Effector CD8-positive, alpha-beta T cell (primary cell): Measurements from ENCODE around the gene NCAM1.
"Not testable (repeated sequence)": the region's sequence is repeated elsewhere in the genome, so short reads cannot be mapped to it uniquely, and the experiment has no call there.

ENCODE experiments used
- DNase-seq: peaks from one replicate; lab custom pipeline; 2025; lab: John Stamatoyannopoulos, UW

The NCAM1 gene

DNA sequence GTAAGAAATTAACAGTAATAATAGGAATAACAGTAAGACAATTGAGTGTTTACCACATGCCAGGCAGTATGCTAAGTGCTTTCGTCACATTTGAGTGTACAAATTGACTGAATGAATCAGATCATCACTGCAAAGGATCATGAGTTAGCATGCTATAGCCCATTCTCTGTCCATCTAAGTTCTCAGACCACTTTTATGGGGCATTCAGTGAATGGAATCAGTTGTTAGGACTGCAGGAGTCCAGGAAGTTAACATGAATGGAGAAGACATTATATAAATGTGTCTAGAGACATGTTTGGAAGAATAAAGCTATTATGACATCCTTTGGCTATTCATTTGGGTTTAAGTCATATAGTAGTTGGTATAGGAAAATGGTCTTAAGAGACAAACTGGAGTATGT lies 59.9 kb downstream of the NCAM1 start:
- no peak for DNase-seq

DNA sequence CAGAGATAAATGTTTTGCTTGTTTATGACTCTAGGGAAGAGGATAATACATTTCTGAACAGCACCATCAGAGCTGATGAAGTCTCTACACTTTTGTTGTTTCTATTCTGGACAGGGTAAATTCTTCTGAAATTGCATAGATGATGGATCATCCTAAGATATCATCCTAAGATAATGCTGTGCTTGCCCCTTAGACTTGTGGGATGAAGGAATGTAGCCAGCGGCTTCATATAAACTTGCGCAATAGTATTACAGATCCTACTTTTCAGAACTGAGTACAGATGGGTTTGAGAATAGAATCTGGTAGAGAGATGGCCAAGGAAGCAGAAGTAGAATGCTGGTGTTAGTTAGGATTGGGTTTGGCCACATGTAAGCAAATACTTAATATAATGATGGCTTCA lies 61.0 kb downstream of the NCAM1 start:
- DNase-seq: no peak

DNA sequence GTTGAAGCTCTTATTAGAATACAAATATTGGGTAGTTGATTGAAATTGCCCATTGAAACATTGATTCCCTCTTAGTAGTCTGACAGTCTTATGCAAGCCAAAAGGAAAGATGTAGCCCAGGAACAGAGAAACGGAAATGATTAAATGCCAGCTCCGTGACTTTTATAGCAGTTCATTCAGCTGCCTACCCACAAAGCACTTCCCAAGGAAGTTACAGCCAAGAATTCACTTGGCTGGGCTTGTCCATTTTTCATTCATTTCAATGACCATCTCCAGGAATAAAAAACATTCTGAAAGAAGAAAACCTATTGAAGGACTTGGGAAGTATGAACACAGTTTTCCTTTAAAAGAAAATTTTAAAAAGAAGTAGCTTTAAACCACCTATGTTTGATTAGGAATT lies 62.0 kb downstream of the NCAM1 start:
- DNase-seq: no peak

DNA sequence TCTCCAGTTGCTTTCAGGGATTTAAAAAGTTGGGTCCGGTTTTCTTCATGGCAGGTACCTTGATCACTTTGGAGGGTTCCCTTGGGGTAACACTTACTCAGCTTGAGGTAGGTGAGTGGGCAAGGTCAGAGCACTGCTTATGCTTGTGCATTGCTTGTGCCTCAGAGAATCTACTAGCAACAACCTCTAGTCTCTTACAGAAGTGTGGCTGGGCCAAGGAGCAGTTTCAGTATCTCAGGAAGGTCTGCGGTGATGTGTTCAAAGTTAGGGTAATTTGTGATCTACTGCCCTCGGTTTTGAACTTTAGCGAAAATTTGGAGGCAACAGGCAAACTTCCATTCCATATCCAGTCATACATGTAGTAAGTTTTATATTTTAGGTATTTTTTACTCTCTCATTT lies 62.8 kb downstream of the NCAM1 start:
- DNase-seq: no peak

DNA sequence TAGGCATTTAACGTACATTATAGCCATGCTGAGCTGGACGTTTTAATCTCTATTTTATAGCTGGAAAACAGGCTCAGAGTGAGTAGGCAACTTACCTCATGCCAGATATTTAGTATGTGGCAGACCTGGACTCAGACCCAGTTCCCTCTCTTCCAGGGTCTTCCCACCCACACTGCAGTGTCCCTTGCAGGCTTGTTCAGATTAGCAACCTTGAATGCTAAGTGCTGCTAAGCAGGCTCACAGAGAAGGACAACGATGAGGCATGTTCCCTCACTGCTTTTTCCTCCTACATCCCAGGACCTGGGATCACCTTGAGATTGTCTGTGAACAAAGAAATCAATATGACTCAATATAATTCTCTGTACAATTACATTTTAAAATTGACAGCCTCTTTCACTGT lies 65.6 kb downstream of the NCAM1 start:
- DNase-seq: no peak

DNA sequence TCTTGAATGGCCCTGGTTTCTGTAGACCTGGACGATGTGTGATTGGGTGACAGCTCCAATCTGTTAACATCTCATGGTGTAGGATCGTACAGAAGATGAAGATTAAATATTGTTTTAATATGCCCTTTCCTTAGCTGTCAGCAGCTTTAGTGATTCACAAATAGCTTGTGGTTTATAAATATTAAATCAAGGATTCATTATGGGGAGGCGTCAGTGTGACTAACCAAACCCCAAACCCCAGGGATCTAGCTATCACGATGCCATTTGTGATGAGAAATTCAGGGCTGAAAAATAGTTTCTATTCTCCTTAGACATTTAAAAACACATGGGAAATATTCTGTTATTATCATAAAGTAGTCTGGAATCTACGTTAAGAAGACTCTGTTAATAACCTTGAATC lies 73.4 kb downstream of the NCAM1 start:
- no peak for DNase-seq

DNA sequence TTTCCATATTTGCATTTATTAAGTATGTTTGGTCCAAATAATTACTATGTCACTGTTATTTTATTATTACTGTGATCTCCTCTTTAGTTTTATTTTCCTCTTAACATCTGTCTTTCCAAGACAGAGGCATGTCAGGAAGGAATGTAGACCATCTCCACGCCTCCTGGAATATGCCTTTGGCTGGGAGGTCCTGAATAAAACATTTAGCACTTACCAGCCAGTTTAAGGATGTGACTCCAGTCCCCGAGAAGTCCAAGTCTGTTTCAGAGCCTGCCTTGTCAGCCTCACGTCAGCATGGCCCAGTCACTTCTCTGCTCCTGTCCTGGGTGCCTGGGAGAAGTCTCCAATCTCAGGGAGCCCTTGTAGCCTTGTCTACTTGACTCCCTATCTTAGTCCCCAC lies 74.5 kb downstream of the NCAM1 start:
- no peak for DNase-seq

DNA sequence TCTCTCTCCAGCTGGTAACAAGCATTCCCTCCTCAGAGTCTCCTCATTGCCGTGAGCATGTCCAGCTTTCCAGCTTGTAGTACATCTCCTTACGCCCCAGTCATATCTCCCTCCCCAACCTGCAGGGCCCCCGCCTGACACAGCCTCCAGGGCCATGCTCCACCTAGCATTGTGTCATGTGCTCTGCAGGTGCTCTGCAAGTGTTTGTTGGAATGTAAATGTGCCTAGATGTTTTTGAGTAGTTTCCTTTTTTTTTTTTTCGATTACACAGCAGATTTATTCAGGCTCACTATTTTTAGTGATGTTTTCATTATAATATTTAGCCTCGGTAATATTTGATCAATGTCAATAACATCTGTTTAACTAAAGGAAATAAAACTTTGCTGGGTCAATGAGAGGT lies 82.5 kb downstream of the NCAM1 start:
- no peak for DNase-seq

DNA sequence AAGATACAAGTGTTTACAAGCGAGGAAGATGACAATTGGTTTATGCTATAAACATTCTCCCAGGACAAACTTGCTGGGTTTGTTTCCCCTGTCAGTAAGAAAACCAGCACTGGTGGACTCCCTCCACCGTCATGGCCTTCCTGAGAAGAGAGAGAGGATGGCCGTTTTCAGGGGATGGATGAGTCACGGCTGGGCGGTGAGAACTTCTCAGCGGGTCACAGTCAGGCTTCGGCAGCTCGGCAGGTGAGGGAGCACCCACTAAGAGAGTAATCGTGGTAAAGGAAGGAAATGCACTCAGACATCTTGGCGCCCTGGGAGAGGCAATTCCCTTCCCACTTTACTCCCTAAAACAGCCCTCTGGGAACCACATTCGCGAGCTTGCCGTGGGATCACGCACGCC lies 83.9 kb downstream of the NCAM1 start:
- DNase-seq: no peak

DNA sequence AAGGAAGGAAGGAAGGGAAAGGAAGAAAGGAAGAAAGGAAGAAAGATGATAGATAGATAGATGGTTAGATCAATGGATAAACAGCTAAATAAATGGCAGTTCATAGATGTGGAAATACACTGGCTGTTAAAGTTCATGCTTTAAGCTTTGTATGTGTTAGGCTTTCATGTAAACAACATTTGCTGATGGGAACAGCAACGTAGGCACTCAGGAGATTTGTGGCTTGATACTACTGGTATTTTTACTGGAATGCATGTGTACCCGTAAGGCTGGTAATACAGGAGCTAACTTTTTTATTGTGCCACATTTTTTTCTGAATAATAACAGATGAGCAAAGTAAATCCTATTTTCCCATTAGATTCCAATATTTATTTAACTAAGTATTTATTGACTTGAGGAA lies 85.6 kb downstream of the NCAM1 start:
- DNase-seq: no peak

DNA sequence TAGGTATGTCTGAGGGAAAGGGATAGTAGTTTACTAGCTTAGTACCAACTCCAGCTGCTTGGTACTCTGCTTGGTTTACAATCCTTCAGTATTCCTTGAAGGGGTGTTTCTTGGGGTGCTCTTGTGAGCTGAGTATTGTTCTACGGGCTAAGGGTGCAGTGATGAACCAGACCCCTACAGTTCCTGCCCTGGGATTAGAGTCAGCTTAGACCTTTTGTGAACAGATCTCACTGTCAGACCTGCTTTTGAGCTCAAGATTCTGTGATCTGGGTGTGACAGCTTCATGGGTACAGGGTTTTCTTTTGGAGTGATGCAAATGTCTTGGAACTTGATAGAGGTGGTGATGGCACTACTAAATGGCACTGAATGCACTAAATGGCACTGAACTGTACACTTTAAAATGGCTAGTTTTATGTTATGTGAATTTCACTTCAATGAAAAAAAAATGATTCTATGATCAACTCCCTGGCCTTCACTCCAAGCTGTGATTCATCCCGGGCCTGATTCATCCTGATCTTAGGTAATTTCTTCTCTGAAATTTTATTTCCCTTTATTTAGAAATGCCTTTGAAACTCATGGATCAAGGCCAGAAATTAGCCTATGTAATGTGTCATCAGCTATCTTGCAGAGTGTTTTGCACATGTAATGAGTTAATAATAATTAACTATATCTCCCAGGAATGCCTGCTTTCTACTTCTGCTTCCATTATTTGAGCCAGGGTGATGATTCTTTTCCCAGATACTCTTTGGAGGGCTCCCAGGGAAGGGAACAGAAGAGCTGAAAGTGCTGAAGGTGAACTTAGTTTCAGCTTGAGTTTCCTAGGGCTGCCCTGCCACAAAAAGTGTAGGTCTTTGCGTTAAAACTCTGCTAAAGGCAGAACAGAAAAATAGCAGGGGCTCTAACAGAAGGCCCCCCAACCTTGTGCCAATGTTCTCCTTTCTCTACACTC lies 87.9 kb downstream of the NCAM1 start:
- no peak for DNase-seq

DNA sequence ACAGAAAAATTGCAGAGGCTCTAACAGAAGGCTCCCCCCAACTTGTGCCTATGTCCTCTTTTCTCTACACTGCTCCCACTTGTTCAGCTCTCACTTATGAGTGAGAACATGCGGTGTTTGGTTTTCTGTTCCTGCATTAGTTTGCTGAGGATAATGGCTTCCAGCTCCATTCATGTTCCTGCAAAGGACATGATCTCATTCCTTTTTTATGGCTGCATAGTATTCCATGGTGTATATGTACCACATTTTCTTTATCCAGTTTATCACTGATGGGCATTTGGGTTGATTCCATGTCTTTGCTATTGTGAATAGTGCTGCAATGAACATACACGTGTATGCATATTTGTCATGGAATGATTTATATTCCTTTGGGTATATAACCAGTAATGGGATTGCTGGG lies 91.8 kb downstream of the NCAM1 start:
- DNase-seq: not testable (repeated sequence)

DNA sequence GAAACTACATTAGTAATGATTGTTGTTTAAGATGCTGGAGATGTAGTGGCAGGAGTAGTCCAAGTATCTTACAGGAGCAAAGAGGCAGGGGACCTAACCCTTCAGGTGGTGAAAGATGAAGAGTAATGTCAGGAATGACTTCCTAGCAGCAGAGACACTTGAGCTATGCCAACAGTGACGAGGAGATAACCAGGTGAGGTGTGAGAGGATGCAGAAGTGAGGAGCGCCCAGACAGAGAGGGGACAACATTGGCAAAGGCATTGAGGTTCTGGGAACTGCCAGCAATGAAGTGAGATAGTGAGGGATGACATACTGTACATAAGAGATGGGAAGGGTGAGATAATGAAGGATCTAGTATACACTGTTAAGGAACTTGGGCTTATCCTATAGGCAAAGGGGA lies 95.8 kb downstream of the NCAM1 start:
- DNase-seq: no peak

DNA sequence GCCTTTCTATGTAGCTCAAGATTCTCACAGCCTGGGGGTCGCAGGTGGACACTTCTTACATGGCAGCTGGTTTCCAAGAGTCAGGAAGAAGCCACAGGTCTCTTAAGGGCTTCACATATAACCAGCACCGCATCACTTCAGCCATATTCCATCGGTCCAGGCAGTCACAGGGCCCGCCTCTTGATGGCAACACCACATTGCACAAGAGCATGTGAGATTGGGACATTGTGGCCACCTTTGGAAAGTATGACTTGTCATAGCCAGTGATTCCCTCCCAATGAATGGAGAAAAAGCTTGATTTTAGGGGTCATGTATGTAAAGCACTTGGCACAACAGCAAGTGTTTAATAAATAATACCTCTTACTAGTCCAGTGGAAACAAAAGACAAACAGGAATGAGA lies 98.3 kb downstream of the NCAM1 start:
- no peak for DNase-seq

DNA sequence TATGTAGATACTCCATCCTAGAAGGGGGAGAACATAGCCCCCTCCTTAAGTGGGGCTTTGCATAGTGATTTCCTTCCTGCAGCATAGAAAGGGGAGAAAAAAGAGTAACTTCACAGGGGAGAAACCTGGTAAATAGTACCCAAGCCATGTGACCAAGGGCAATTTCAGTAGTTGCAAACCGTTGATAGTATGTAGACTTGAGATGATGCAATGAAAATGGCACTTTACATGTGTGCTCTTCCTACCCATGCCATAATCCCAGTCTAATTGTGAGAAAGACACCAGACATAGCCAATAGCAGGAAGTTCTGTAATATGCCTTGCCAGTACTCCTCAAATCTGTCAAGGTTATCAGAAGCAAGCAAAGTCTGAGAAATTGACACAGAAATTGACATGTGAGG lies 104.1 kb downstream of the NCAM1 start:
- DNase-seq: no peak

DNA sequence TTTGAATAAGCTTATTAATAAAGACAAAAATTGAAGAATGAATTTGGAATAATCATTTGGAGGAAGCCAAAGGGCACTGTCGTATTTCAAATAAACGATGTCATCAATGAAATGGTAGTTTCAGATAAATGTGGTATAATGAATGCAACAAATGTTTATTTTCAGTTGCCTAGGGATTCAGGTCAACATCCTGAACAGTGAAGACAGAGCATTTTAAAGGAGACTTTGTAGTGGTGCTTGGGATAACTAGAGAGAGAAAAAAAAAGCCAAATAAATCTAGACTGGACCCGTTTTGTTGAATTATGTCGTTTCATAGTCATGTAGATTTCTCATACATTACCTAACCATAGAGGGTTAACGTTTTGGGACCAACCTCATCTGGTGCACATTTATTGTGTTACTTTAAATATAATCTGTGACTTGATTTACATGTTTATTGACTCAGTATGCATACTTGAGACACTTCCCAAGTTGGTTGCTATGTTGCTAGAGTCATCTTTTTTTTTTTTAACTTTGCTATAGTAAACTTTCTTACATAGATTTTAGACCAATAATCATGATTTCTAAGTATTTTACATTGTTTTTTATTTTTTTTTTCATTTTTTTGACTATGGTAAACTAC lies 111.1 kb downstream of the NCAM1 start:
- DNase-seq: no peak

DNA sequence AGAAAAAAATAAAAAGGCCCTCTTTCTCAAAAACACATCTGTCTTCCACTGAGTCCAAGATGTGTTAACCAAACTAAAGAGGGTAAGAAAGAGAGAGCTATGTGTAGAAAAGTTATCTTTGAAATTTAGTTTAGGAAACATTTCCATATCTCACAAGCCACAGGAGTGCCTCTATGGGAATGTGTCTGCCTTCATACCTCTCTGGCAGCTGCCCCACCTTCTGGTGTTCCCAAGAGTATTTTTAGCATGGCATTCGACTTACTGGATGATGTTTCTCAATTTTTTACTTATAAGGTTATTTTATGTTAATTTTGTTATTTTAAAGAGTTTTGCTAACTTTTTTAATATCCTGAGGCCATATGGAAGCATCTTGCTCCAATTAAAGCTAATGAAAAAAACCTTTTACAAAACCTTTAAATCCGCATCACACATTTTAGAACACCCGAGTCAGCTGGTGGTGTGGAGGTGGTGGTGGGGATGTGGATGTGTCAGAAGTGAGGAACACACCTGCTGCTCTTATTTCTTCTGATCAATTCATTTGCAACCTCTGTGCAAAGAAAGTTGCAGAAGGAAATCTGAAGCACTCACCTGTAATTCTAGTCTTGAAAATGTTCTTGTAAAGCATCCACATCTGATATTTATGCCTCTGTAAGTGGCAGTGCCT lies 112.2 kb downstream of the NCAM1 start:
- DNase-seq: no peak

DNA sequence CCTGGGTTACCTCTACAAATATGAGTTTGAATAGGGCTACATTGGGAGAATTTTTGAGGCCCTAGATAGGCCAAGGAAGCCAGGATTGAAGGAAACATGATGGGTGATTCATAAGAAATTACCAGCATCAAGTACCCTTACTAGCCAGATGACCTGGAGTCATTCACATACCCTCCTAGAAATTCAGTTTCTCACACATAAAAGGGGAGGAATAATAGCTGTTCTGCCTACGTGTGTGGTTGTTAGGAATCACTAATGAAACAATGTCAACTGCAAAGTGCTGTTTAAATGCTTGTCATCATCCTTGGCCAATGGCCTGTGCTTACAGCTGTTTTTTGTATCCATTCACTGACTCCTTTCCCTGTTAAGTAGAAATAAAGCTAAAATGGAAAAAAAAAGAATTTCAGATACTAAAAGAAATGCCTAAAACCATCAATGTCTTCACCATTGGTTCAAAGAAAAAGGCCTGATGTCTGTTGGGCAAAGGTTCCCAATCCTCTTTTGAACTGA lies 114.4 kb downstream of the NCAM1 start:
- DNase-seq: no peak

DNA sequence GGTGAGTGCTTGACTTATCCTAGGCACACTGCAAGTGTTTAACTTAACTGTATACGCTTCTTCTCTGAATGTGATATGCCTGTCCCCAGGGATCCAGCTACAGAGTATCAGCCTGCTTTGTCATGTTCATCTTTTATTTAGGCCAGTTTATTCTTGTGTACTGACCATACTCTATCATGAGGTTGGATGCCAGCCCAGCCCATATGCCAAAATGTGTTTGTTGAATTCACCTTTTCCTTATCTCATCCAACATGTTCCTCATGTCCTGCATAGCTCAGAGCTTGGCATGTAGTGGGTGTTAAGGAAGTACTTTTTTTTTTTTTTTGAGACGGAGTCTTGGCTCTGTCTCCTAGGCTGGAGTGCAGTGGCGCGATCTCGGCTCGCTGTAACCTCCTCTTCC lies 116.2 kb downstream of the NCAM1 start:
- DNase-seq: no peak

DNA sequence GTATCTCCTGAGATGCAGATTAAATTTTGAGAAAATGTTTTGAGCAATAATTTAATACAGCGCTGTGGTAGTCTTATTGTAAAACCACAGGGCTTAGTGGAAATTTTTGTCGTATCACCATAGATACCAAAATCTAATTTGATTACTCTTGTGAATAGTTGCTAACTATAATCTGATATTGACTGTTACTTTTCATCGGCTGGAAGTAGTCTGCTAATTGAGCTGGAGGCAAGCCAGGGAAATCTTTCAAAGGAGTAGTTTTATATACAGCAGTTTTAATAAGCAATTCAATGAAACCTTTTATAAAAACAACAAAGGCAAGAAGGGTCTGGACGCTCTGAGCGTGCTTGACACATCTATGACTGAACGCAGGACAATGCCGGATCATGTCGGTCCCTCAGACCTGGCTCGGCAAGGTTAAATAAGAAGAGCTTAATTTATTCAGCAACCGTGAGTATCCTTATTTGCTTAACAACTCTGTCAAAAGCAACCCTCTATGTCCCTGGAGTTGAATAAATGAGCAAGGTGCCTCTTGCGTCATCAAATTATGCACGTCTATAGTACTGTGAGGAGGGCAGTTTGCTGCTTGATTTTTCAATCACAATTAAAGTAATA lies 121.2 kb downstream of the NCAM1 start:
- DNase-seq: no peak

DNA sequence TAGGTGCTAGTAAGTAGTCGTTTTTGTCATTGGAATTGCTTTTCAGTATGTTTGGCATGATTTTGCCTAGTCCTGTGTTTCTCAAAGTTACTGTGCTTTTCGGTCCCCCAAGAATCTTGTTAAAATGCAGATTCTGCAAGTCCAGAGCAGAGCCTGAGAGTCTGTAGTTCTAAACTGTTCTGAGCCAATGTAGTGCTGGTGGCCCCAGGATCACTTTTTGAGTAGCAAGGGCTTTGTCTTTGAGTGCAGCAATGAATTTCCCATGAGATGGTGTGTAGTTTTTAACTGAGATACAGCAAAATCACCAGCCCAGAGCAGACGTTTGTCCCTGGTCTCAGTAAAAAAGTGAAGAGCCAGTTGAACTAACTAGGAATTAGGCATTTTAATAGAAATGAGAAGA lies 122.4 kb downstream of the NCAM1 start:
- DNase-seq: no peak

DNA sequence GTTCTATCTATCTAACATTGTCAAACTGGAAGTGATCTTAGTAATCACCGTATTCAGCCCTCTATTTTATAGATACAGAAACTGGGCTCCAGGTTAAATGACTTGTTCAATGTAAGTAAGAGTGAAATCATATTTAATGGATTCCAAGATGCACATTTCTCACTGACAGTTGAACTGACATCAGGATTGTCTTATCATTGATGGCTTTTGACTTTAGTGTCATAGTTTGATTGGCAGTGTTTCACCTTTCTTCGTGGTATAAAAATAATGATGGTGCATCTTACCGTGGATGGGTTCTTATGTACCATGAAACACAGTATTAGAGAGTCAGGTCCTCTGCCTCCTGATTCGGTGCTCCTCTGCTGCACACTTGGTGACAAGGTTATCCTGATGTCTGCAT lies 123.1 kb downstream of the NCAM1 start:
- DNase-seq: no peak
